GM20431 (cell line): ENCODE results near the gene SEMA4A.

ENCODE experiments used
- in situ Hi-C: fragments of 300-500 bp; cut with MseI, MboI; formaldehyde crosslinking; loops from one replicate; pipeline ENCODE4 v1.15.0; 2020; ENCODE audit warnings: low sequenced_read_pairs; ENCODE audit not compliant: unreplicated experiment

SEMA4A gene

DNA sequence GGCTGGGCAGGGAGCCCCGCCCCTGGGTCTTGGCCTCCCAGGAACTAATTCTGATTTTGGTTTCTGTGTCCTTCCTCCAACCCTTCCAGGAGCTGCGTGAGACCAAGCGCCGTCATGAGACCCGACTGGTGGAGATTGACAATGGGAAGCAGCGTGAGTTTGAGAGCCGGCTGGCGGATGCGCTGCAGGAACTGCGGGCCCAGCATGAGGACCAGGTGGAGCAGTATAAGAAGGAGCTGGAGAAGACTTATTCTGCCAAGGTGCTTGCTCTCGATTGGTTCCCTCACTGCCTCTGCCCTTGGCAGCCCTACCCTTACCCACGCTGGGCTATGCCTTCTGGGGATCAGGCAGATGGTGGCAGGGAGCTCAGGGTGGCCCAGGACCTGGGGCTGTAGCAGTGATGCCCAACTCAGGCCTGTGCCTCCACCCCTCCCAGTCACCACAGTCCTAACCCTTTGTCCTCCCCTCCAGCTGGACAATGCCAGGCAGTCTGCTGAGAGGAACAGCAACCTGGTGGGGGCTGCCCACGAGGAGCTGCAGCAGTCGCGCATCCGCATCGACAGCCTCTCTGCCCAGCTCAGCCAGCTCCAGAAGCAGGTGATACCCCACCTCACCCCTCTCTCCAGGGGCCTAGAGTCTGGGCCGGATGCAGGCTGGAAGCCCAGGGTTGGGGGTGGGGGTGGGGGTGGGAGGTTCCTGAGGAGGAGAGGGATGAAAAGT is 18.5 kb upstream of the SEMA4A start:
- in situ Hi-C loops = loop anchor here (5.0 kb wide), 1 partner anchor 53 kb away; the partner anchor contains the start of gene MEX3A

DNA sequence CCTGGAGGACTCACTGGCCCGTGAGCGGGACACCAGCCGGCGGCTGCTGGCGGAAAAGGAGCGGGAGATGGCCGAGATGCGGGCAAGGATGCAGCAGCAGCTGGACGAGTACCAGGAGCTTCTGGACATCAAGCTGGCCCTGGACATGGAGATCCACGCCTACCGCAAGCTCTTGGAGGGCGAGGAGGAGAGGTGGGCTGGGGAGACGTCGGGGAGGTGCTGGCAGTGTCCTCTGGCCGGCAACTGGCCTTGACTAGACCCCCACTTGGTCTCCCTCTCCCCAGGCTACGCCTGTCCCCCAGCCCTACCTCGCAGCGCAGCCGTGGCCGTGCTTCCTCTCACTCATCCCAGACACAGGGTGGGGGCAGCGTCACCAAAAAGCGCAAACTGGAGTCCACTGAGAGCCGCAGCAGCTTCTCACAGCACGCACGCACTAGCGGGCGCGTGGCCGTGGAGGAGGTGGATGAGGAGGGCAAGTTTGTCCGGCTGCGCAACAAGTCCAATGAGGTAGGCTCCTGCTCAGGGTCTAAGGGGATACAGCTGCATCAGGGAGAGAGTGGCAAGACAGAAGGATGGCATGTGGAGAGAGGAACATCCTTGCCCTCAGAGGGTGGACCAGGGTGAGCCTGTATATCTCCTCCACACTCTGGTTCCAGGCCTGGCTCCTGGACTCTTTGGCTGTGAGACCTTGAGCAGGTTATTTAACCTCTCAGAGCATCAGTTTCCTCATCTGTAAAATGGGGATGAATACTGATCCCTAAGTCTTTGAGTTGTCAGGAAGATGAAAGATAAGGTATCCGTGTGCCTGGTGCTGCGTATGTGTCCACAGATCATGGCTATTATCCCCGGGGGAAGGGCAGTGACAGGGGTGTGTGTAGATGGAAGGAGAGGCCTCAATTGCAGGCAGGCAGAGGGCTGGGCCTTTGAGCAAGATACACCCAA is 17.2 kb upstream of the SEMA4A start:
- in situ Hi-C loops = no loop called here

DNA sequence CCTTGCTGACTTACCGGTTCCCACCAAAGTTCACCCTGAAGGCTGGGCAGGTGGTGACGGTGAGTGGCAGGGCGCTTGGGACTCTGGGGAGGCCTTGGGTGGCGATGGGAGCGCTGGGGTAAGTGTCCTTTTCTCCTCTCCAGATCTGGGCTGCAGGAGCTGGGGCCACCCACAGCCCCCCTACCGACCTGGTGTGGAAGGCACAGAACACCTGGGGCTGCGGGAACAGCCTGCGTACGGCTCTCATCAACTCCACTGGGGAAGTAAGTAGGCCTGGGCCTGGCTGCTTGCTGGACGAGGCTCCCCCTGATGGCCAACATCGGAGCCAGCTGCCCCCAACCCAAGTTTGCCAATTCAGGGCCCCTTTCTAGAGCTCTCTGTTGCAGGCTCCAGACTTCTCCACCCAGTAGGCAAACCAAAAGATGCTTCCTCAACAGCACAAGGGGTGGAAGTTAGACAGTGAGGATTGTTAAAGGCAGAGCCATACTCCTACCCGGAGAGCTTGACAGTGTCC is 16.4 kb upstream of the SEMA4A start:
- in situ Hi-C loops = no loop called here

DNA sequence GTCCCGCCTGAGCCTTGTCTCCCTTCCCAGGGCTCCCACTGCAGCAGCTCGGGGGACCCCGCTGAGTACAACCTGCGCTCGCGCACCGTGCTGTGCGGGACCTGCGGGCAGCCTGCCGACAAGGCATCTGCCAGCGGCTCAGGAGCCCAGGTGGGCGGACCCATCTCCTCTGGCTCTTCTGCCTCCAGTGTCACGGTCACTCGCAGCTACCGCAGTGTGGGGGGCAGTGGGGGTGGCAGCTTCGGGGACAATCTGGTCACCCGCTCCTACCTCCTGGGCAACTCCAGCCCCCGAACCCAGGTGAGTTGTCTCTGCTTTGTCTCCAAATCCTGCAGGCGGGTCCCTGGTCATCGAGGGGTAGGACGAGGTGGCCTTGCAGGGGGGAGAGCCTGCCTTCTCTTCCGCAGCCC is 14.9 kb upstream of the SEMA4A start:
- in situ Hi-C loops = no loop called here

DNA sequence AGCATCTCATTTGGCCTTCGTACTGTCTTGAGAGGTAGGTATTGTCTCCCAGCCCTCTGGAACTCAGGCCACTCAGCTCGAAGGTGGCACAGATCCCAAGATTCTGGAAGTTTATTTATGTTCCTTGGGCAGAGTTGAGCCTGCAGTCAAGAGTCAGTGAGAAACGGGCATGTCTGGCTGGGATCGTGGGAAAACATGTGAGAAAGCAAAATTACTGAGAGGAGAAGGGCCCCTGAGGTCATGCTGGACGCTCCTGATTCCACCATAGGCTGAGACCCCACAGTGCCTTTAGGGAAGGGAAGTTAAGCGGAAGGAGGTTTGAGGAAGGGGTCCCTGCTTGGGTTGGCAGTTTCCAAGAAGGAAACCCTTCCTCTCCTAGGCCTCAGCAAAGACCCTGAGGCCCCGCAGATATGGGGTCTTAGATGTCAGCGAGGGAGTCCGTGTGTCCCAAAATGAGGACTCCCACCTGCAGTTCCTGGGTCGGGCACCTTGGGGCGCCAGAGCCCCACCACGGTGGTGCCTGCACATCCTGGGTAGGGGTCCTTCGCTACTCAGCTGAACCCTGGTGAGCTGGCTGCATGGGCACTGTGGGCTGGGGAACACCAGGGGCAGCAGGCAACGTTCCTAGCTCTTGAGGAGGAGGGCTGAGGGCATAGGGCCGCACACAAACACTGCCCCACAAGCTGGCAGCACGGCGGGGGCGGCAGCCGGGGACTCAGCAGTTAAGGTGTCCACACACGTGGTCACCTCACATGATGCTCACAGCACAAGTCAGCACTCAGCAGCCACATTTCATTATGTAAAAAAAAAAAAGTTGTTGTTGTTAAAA is 12.3 kb upstream of the SEMA4A start:
- in situ Hi-C loops = loop anchor here (10.0 kb wide), 1 partner anchor 184 kb away; no protein-coding TSS in a partner anchor

DNA sequence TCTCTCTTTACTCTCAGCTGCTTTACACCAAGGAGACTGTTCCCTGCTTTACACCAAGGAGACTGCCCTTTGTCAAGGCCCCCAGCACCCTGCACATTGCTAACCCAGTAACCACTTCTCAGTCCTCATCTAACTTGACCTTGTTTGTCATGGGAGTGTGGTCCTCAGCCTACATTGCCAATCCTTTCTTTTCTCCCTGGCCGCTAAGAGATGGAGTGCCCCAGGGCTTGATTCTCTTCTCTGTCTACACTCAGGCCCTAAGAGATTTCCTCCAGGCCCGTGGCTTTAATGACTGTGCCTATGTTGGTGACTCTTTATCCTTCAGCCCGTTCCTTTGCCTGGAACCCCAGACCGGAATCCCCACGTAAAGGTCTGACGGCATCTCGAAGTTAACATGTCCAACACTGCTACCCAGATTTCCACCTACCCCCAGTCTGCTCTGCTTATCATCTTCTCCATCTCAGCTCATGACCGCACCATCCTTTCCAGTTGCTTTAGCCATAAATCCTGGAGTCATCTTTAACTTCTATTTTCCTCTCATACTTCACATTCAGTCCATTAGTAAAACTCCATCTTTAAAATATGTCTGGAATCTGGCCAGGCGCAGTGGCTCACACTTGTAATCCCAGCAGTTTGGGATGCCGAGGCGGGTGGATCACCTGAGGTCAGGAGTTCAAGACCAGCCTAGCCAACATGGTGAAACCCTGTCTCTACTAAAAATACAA is 9.5 kb upstream of the SEMA4A start:
- in situ Hi-C loops = loop anchor here (10.0 kb wide), 1 partner anchor 181 kb away; no protein-coding TSS in a partner anchor

DNA sequence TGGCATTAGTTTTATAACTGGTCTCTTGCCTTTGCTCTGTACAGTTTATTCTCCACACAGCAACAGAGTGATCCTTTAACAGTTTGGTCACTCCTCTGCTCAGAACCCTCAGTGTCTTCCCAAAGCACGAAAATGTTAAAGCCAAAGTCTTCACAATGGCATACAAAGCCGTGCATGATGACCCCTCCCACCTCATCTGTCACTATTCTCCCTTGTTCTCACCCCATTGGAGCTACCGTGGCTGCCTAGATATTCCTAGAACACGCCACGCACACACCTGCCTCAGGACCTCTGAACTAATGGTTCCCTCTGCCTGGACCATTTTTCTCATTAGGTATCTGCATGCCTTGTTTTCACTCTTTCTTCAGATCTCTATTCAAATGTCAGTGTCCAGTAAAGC is 8.6 kb upstream of the SEMA4A start:
- in situ Hi-C loops = loop anchor here (10.0 kb wide), 1 partner anchor 180 kb away; no protein-coding TSS in a partner anchor

DNA sequence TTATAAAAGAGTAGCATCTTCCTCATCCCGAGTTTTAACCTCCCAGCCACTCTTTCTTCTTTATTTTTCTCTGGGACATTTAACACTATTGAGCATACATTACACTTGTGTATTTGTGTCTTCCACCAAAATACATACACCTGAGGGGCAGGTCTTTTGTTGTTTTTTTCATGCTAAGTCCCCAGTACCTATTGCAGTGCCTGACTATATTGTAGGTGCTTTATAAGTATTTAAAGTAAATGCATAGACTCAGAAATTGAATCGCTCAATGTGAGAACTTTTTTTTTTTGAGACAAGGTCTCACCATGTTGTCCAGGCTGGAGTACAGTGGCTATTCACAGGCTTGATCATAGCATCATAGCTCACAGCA is 7.8 kb upstream of the SEMA4A start:
- in situ Hi-C loops = loop anchor here (10.0 kb wide), 1 partner anchor 179 kb away; no protein-coding TSS in a partner anchor

DNA sequence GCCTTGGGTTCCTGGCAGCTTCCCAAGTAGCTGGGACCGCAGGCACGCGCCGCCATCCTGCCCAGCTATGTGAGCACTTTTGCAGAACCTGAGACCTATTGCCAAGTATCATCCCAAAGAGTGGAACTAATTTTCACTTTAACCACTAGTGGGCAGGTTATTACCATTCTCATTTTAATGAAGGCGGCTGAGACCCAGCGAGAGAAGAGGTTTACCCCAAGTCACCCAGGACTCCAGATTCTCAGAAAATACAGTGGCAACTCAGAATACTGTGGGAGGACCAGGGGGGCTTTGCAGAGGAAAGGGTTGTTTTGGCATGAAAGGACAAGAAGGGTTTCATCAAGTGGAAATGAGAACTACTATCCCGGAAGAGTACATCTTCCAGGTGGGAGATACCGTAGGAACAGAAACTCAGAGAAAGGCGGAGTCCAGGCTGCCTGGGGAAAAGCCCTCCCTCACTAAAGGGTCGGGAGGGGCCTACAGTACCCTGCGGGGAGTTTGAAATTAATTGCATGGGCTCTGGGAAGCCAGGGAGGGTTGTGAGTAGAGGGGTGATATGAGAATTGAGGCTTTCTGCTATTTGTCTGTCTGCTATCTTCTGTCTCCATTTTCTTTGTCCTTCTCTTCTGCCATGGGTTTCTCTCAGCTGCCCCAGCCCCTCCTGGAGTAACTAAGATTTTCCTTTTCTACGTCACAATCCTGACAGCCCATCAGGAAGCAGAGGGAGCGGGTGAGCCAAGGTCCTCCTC is 7.2 kb upstream of the SEMA4A start:
- in situ Hi-C loops = loop anchor here (10.0 kb wide), 1 partner anchor 179 kb away; no protein-coding TSS in a partner anchor

DNA sequence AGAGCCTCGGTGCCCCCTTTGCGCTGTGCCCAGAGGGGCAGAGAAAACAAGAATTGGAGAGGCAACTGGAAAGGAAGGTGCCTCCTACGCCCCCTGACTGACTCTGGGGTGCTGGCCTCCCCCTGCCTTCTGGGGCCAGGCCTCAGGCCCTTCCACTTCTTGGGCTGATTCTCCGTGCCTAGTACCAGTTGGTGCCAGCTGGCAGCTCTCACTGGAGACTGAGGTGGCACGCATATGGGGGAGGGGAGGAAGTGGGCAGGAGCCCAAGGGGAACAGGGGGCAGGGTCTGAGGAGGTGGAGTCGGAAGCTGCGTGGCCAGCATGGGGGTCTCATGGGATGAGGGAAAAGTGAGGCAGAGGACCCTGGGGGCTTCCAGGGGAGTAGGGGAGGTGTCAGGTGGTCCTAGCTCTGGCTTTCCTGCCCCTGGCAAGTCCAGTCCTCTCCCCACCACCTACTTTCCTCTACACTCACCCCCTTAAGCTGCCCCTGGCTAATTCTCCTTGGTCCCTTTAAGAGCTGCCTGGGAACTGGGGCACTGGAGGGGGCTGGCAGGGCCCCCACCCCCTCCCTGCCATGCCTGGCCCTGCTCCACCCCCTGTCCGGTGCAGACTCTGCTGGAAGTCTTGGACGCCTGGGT is 6.5 kb upstream of the SEMA4A start:
- in situ Hi-C loops = loop anchor here (10.0 kb wide), 1 partner anchor 178 kb away; no protein-coding TSS in a partner anchor

DNA sequence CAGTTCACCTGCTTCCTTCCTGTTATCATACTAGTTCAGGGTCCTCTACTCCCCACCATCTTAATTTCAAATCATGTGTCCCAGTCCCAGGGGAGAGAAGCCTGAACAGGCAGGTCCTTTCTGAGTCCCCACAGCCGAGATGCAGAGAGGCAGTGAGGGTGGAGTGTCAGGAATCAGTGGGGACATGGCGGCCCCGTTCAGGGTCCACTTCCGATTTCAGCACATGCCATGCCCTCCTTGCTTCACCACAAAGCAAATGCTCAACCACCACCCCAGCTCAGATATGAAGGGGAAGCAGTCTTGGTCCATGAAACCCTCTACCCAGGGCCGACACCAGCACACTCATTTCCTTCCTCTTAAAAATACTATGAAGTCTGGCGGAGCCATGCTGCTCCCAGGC is 5.2 kb upstream of the SEMA4A start:
- in situ Hi-C loops = loop anchor here (10.0 kb wide), 1 partner anchor 177 kb away; no protein-coding TSS in a partner anchor

DNA sequence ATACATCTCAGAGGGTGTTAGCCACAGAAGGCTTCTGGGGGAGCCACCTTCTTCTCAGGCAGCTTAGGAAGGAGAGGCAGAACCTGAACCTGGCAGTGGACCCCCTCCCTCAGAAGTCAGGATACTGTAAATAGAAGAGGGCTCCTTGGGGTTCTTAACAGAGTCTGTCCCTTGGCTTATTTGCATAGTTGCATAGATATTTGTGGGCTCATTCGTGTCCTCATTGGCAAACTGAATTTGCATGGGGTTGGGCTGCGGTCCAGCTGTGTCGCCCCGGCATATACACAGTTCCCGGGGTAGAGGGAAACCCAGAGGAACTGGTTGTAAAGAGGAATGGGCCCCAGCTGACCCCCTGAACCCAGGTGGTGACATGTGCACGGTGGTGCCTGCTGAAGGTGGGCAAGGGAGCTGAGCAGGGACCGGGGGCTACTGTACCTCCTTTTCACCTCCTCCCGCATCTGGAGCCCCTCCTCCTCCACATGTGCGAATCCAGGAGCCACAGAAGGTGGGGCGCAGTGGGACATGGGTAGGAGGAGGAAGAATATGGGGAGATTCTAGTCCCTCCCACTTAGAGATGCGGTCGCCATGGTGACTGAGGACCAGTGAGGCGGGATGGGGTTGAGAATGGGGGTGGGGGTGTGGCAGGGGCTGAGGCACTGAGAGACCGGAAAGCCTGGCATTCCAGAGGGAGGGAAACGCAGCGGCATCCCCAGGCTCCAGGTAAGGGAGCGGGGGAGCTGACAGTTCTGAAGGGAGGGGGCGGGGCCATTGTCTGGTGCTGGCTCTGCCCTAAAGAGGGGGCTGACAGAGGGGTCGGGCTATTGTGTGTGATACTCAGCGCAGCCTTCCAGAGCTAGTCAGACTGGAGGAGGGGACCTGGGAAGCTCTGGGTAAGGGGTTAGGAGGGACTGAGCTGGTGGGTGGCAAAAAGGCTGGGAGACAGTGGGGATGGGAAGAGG is 3.7 kb upstream of the SEMA4A start:
- in situ Hi-C loops = loop anchor here (10.0 kb wide), 1 partner anchor 175 kb away; no protein-coding TSS in a partner anchor

DNA sequence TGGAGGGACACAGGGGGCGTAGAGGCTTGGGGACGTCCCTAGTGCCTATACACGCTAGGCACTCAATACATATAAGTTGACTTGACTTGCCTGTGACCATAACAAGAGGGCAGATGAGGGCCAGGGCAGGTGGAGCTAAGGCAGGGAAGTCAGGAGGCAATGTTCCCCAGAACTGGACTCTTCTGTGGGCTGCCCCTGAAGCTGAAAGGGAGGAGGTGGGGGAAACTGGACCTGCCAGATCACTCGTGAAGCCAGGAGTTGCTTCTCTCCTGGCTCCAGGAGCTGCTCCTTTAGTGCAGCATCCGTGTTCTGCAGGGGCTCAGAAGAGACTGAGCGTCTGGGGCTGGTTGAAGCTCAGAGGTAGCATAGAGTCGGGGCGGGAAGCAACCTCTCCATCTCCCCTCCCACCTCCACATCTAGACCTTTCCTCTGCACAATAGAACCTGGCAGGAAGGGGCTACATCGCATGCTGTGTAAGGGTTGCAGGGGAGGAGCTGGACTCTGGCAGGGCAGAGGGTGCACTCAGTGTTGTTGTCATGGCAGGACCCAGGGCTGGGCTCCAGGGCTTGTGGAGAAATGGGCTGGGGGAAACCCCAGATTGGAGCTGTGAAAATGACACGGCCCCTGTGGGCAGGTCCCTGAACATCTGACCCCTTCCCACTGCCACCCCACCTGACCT is 2.9 kb upstream of the SEMA4A start:
- in situ Hi-C loops = no loop called here

DNA sequence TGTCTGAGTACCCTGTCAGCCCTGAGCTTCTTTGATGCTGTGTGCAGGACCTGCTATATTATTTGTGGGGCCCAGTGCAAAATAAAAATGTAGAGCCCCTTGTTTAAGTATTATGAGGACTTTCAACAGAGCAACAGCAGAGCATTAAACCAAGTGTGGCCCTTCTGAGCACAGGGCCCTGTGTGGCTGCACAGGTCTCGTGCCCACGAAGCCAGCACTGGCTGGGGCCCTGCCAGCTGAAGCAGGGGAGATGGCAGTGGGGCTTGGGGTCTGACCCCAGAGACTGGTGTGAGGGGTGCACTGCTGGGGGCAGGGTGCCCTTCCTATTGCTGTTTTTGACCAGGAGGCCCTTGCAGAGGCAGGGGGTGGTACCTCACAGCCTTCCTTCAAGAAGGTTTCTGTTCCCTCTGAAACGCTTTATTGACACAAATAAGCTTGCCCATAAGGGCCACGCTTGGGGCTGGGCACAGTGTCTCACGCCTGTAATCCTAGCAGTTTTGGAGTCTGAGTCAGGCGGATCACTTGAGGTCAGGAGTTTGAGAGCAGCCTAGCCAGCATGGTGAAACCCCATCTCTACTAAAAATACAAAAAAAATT is 2.2 kb upstream of the SEMA4A start:
- in situ Hi-C loops = no loop called here

DNA sequence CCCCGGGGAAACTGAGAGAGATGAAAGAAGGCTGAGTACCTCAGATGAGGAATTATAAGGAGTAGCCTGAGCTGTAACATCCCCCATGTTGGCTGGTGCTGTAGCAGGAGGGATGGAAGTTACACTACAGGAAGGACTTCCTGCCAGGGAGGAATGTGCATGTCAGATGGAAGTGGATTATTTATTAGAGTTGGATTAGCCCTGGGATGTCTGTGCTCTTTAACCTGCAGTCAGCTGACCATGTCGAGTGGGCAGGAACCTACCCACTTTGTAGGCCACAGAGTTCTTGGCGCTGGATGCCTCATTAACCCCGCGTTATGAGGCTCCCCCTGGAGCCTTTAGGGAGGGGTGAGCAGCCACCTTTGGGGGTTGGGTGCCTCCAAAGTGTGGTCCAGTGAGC is 757 bp upstream of the SEMA4A start:
- in situ Hi-C loops = no loop called here

DNA sequence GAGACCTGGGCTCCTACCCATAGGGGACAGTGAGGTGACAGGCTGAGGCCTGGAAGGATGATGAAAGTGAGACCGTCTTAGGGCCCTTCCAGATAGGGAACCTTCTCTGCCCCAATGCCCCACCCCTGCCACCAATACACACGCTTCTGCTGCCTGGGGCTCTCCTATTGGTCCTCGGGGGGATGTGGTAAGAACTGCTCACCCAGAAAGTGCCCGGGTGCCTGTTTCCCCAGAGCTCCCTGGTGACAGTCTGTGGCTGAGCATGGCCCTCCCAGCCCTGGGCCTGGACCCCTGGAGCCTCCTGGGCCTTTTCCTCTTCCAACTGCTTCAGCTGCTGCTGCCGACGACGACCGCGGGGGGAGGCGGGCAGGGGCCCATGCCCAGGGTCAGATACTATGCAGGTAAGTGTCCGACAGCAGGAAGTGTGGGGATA is 948 bp downstream of the SEMA4A start:
- in situ Hi-C loops = no loop called here
